ENCODE results near the gene TSC1.

- TF ChIP-seq CTCF (IDR thresholded peaks at IDR 0.05) = no peak
- TF ChIP-seq POLR2A (IDR thresholded peaks at IDR 0.05) = no peak
Measured at GRCh38 chr9:132973713-132974112, 29.3 kb upstream of the TSC1 start.

Measured in thyroid gland (tissue), 4 donors.